Right renal cortex interstitium (tissue), 3 donors: ENCODE measurements around the gene NXPH4. TPM values are rescaled to one million over a fixed set of nuclear protein-coding genes. Genes with fewer than 3 reads are reported as not detected.

Source experiments
- DNase-seq, 3 donors: peaks; one replicate each; pipeline ENCODE4 v3.0.0-alpha.2; 2013; ENCODE audit warnings: low read depth in 3 of 3, low spot score in 2 of 3
- polyA plus RNA-seq, 3 donors: library from polyadenylated mRNA; unstranded; fragments of 120-200 nt; gene quantifications; one replicate each; pipeline ENCODE4 v1.2.1, GENCODE V29; 2013; ENCODE audit not compliant: insufficient read length in 3 of 3

The NXPH4 gene
- polyA plus RNA-seq, 3 donors, result 2.4 to 3.7 (median 2.5) TPM

GRCh38 chr12:57240066-57240921 is 23.7 kb downstream of the NXPH4 start:
- no peak for DNase-seq

GRCh38 chr12:57240926-57241401 is 24.4 kb downstream of the NXPH4 start:
- DNase-seq, result no peak

- no peak for DNase-seq
These were observed 25.1 kb downstream of the NXPH4 start for GRCh38 chr12:57241402-57242310.

- no peak for DNase-seq
These were observed 25.7 kb downstream of the NXPH4 start for GRCh38 chr12:57242329-57242690.

GRCh38 chr12:57242691-57243454 is 26.3 kb downstream of the NXPH4 start:
- DNase-seq, result peak in 1 of 3 donors; percentile 66

- peak in 1 of 3 donors; percentile 52 for DNase-seq
These were observed 27.1 kb downstream of the NXPH4 start for GRCh38 chr12:57243521-57244311.

- DNase-seq, result no peak
These were observed 27.7 kb downstream of the NXPH4 start for GRCh38 chr12:57244312-57244696.

- DNase-seq, result no peak
These were observed 30.4 kb downstream of the NXPH4 start for GRCh38 chr12:57247041-57247440.

GRCh38 chr12:57248934-57249742 is 32.5 kb downstream of the NXPH4 start:
- DNase-seq, result no peak

- no peak for DNase-seq
These were observed 33.9 kb downstream of the NXPH4 start for GRCh38 chr12:57250541-57250940.

GRCh38 chr12:57250956-57251355 is 34.4 kb downstream of the NXPH4 start, which contains the start of gene STAC3:
TSS of gene STAC3 (minus strand) at chr12:57251187. CDS start at chr12:57249636, 1,551 bp downstream.
- no peak for DNase-seq

- DNase-seq, result no peak
These were observed 38.1 kb downstream of the NXPH4 start for GRCh38 chr12:57254506-57255280.

- no peak for DNase-seq
These were observed 39.3 kb downstream of the NXPH4 start for GRCh38 chr12:57255916-57256315.

- DNase-seq, result no peak
These were observed 42.7 kb downstream of the NXPH4 start for GRCh38 chr12:57258977-57259970.

- no peak for DNase-seq
These were observed 43.8 kb downstream of the NXPH4 start for GRCh38 chr12:57260366-57260765.

- no peak for DNase-seq
These were observed 44.9 kb downstream of the NXPH4 start for GRCh38 chr12:57261428-57261865.
